Effector memory CD4-positive, alpha-beta T cell (primary cell): Measurements from ENCODE around the gene HFM1.
"Not testable (repeated sequence)": the region's sequence is repeated elsewhere in the genome, so short reads cannot be mapped to it uniquely, and the experiment has no call there.

Experiments
- DNase-seq, 3 donors: peaks; one replicate each; pipeline ENCODE4 v3.0.0-alpha.2; 2020
- H3K27ac ChIP-seq: 2 replicates; pipeline ENCODE4 v1.7.0; 2013; ENCODE audit warnings: mild to moderate bottlenecking, low read length, moderate library complexity; ENCODE audit not compliant: insufficient read depth, poor library complexity, severe bottlenecking
- H3K27me3 ChIP-seq: replicated peaks from 2 replicates; pipeline ENCODE4 v1.7.0; 2013; ENCODE audit warnings: mild to moderate bottlenecking, low read length; ENCODE audit not compliant: insufficient read depth, control insufficient read depth, poor library complexity, severe bottlenecking
- H3K36me3 ChIP-seq: 2 replicates; pipeline ENCODE4 v1.7.0; 2013; ENCODE audit warnings: mild to moderate bottlenecking, low read length, moderate library complexity; ENCODE audit not compliant: control insufficient read depth, insufficient read depth
- H3K4me1 ChIP-seq: 2 replicates; pipeline ENCODE4 v1.7.0; 2013; ENCODE audit warnings: low read length, mild to moderate bottlenecking; ENCODE audit not compliant: control insufficient read depth, insufficient read depth, poor library complexity, severe bottlenecking
- H3K4me3 ChIP-seq: 2 replicates; pipeline ENCODE4 v1.7.0; 2013; ENCODE audit warnings: low read length, low read depth, mild to moderate bottlenecking; ENCODE audit not compliant: insufficient read depth, poor library complexity, severe bottlenecking
- H3K9me3 ChIP-seq: 2 replicates; pipeline ENCODE4 v1.7.0; 2013; ENCODE audit warnings: mild to moderate bottlenecking, low read length, moderate library complexity; ENCODE audit not compliant: control insufficient read depth

Gene HFM1

DNA sequence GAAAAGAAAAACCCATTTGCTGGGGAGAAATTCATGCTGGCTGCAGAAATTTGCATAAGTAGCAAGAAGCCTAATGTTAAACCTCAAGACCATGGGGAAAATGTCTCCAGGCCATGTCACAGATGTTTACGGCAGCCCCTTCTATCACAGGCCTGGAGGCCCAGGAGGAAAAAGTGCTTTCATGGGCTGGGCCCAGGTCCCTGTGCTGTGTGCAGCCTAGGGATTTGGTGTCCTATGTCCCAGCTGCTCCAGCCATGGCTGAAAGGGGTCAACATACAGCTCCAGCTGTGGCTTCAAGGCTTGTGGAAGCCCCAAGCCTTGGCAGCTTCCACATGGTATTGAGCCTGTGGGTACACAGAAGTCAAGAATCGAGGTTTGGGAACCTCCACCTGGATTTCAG is 93.0 kb downstream of the HFM1 start:
- Histone ChIP-seq H3K4me3 (no peak overlapping the region), H3K4me1 (no peaks in the 10 kb centered on the region), H3K9me3 (no peaks in the 10 kb centered on the region), H3K27me3 (no peaks in the 10 kb centered on the region), H3K27ac (no peak overlapping the region), H3K36me3 (no peaks in the 10 kb centered on the region)
- no peak for DNase-seq

DNA sequence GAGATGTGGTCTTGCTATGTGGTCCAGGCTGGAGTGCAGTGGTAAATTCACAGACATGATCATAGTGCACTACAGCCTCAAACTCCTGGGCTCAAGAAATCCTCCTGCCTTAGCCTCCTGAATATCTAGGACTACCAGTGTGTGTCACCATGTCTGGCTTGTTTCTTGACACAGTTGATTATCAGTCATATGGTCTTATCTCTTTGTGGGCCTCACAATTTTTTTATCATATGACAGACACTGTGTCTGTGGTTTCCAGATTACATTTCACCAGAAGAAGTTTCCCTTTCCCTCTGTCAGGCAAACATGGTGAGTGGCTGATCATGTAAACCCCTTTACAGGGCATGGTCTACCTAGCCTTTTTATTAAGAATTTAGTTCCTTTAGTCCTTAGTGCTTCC is 96.1 kb downstream of the HFM1 start:
- Histone ChIP-seq H3K36me3 (no peaks in the 10 kb centered on the region), H3K27ac (no peak overlapping the region), H3K4me3 (no peak overlapping the region), H3K9me3 (no peaks in the 10 kb centered on the region), H3K27me3 (no peaks in the 10 kb centered on the region), H3K4me1 (no peaks in the 10 kb centered on the region)
- DNase-seq: no peak

DNA sequence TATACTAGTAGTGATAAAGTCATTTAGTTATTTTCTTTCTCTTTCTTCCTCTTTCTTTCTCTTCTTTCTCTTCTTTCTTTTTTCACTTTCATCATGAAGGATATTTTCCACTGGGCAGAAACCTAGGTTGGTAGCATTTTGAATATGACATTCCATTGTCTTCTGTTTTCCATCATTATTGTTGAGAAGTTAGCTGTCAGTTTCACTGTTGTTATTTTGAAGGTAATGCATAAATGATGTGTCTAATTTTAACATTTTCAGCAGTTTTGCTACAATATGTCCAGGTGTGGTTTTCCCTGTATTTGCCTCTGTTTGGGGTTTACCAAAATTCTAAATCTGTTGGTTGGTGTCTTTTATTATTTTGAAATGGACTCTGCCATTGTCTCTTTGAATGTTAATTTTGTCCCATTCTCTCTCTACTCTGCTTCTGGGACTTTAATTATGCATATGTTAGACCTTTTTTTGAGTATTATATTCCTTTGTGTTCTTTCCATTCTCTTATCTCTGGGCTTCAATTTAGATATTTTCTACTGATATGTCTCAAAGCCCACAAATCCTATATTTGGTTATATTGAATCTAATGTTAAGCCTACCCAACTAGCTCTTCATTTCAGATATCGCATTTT is 96.7 kb downstream of the HFM1 start:
- no peaks in the 10 kb centered on the region for H3K9me3 ChIP-seq
- no peaks in the 10 kb centered on the region for H3K36me3 ChIP-seq
- no peaks in the 10 kb centered on the region for H3K27me3 ChIP-seq
- no peak for DNase-seq
- H3K27ac ChIP-seq: no peak overlapping the region
- H3K4me1 ChIP-seq: no peaks in the 10 kb centered on the region
- H3K4me3 ChIP-seq: no peak overlapping the region

DNA sequence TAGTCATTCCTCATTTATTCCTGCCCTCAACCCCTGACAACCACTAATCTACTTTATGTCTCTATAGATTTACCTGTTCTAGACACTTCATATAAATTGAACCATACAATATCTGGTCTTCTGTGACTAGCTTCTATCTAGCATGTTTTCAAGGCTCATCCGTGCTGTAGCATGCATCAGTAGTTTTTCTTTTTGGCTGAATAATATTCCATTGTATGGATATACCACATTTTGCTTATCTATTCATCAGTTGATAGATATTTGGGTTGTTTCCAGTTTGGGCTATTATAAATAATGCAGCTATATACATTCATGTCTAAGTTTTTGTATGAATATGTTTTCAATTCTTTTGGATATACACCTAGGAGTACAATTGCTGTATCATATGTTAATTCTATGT is 101.5 kb downstream of the HFM1 start:
- no peak overlapping the region for H3K4me3 ChIP-seq
- no peak for DNase-seq
- no peaks in the 10 kb centered on the region for H3K27me3 ChIP-seq
- no peaks in the 10 kb centered on the region for H3K4me1 ChIP-seq
- H3K27ac ChIP-seq: no peak overlapping the region
- no peaks in the 10 kb centered on the region for H3K36me3 ChIP-seq
- no peaks in the 10 kb centered on the region for H3K9me3 ChIP-seq

DNA sequence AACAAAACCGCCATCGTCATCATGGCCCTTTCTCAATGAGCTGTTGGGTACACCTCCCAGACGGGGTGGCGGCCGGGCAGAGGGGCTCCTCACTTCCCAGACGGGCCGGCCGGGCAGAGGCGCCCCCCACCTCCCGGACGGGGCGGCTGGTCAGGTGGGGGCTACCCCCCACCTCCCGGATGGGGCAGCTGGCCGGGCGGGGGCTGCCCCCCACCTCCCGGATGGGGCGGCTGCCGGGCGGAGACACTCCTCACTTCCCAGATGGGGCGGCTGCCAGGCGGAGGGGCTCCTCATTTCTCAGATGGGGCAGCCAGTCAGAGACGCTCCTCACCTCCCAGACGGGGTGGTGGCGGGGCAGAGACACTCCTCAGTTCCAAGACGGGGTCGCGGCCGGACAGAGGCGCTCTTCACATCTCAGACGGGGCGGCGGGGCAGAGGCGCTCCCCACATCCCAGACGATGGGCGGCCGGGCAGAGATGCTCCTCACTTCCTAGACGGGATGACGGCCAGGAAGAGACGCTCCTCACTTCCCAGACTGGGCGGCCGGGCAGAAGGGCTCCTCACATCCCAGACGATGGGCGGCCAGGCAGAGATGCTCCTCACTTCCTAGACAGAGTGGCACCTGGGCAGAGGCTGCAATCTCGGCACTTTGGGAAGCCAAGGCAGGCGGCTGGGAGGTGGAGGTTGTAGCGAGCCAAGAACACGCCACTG is 115.6 kb downstream of the HFM1 start:
- not testable (repeated sequence) for H3K4me3 ChIP-seq, H3K9me3 ChIP-seq, H3K27ac ChIP-seq, H3K4me1 ChIP-seq, H3K36me3 ChIP-seq, H3K27me3 ChIP-seq, DNase-seq

DNA sequence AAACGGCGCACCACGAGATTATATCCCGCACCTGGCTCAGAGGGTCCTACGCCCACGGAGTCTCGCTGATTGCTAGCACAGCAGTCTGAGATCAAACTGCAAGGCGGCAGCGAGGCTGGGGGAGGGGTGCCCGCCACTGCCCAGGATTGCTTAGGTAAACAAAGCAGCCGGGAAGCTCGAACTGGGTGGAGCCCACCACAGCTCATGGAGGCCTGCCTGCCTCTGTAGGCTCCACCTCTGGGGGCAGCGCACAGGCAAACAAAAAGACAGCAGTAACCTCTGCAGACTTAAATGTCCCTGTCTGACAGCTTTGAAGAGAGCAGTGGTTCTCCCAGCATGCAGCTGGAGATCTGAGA is 117.7 kb downstream of the HFM1 start:
- H3K27me3 ChIP-seq, H3K4me1 ChIP-seq, H3K27ac ChIP-seq, H3K4me3 ChIP-seq, DNase-seq, H3K9me3 ChIP-seq, H3K36me3 ChIP-seq: not testable (repeated sequence)

DNA sequence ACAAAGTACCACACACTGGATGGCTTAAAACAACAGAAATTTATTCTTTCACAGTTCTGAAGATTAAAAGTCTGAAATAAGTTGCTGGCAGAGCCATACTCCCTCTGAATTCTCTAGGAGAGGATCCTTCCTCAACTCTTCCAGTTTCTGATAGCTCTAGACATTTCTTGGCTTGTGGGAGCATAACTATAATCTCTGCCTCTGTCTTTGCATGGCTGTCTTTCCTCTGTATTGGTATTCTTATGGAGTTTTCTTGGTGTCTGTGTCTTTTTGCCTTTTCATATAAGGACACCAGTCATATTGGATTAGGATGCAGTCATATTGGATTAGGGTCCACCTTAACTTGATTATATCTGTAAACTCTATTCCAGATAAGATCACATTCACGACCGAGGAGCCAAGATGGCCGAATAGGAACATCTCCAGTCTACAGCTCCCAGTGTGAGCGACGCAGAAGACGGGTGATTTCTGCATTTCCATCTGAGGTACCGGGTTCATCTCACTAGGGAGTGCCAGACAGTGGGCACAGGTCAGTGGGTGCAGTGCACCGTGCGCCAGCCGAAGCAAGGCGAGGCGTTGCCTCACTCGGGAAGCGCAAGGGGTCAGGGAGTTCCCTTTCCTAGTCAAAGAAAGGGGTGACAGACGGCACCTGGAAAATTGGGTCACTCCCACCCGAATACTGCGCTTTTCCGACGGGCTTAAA is 118.2 kb downstream of the HFM1 start:
- not testable (repeated sequence) for H3K27ac ChIP-seq, H3K4me1 ChIP-seq, DNase-seq, H3K27me3 ChIP-seq, H3K36me3 ChIP-seq, H3K9me3 ChIP-seq, H3K4me3 ChIP-seq

DNA sequence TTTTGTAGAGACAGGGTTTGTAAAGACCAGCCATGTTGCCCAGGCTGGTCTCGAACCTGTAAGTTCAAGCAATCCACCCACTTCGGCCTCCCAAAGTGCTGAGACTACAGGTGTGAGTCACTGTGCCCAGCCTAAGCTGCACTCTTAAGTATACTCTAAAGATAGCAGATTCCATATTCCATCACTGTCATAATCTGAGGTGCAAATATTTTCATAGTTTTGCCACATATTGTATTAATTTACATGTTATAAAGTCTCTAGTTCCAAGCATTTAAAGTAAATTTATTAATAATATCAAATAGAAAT is 121.3 kb downstream of the HFM1 start:
- no peak for DNase-seq

DNA sequence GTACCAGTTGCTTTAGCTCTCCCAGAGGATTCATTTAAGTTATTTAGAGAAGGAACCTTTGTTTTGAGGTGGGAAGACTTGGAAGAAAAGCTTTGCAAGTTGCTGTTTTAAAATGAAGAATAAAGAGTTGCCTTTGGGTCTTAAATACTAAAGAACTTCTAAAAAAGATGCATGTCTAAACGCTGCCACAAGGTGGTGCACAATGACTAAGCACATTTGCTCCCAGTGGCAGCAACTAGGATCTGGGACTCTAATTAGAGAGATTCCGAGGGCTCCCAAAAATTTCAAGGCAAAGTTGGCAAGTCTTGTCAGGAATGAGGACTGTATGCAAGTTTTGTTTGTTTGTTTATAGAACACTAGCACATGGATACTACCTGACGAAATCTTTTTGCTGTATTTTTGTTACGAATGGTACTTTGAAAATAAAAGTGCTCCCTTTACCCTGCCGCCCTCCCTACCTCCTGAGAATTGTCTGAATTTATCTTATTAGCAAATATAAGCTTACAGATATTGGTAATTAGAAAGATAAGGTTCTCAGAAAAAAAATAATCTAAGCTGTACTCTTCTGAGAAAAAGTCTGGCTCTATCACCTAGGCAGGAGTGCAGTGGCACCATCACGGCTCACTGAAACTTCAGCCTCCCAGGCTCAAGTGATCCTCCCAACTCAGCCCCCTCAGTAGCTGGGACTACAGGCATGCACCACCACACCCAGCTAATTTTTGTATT is 121.8 kb downstream of the HFM1 start:
- Histone ChIP-seq H3K27me3 (no peaks in the 10 kb centered on the region), H3K9me3 (no peaks in the 10 kb centered on the region), H3K36me3 (no peaks in the 10 kb centered on the region), H3K27ac (no peak overlapping the region), H3K4me1 (no peaks in the 10 kb centered on the region), H3K4me3 (no peak overlapping the region)
- peak in 1 of 3 donors; percentile 20 for DNase-seq

More for the DNA sequence above, 121.3 kb downstream of the HFM1 start:
- Histone ChIP-seq H3K4me3 (no peak overlapping the region), H3K4me1 (no peaks in the 10 kb centered on the region), H3K27me3 (no peaks in the 10 kb centered on the region), H3K9me3 (no peaks in the 10 kb centered on the region), H3K27ac (no peak overlapping the region), H3K36me3 (no peaks in the 10 kb centered on the region)

DNA sequence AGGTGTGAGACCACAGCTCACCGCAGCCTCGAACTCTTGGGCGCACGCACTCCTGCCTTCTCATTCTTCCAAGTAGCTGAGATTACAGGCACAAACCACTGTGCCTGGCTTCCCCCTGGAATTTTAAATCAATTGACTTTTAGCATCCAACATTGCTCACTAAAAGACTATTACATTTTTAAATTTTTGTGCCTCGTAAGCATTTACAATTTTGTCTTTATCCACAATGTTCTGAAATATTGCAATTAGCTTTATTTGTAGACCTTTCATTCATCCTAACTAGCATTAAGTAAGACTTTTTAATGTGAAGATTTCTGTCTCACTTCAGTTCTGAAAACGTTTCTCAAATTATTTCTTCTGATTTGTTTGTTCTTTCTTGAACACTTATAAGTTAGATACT is 122.9 kb downstream of the HFM1 start:
- DNase-seq: no peak
- Histone ChIP-seq H3K9me3 (no peaks in the 10 kb centered on the region), H3K4me1 (no peaks in the 10 kb centered on the region), H3K27me3 (no peaks in the 10 kb centered on the region), H3K27ac (no peak overlapping the region), H3K4me3 (no peak overlapping the region), H3K36me3 (no peaks in the 10 kb centered on the region)
